AG04450 (cell line): ENCODE data around the gene QRICH1. TPM values are rescaled to one million over a fixed set of nuclear protein-coding genes. Genes with fewer than 3 reads are reported as not detected.

Source experiments
- CTCF ChIA-PET: fragments of 300-600, 350-600 bp; formaldehyde crosslinking; extraction: SDS; loops from one replicate; lab custom pipeline; 2022; ENCODE audit warnings: antibody characterized with exemption, inconsistent platforms; lab: Charles Lee
- POLR2A ChIA-PET: fragments of 350-600 bp; formaldehyde crosslinking; extraction: SDS; loops from one replicate; lab custom pipeline; 2021; ENCODE audit warnings: antibody characterized with exemption, inconsistent platforms; lab: Yijun Ruan, JAX
- DNase-seq: peaks from one replicate; pipeline ENCODE4 v3.0.0-alpha.2; 2011; ENCODE audit warnings: low read depth, low spot score
- H3K27ac ChIP-seq: one replicate; pipeline ENCODE4 v1.5.1; 2012; ENCODE audit warnings: low read depth, low read length, control low read depth
- H3K27me3 ChIP-seq: one replicate; pipeline ENCODE4 v1.6.0; 2012; ENCODE audit warnings: low read length; ENCODE audit not compliant: control insufficient read depth, insufficient read depth
- H3K4me3 ChIP-seq: 2 replicates; pipeline ENCODE4 v1.5.1; 2011; ENCODE audit warnings: mild to moderate bottlenecking, low read depth, low read length, control low read depth
- H3K9me3 ChIP-seq: 2 replicates; pipeline ENCODE4 v1.5.1; 2012; ENCODE audit warnings: low read length; ENCODE audit not compliant: control insufficient read depth, insufficient read depth
- CTCF ChIP-seq: IDR thresholded peaks from 2 replicates; pipeline ENCODE4 v1.5.1; 2011; ENCODE audit warnings: low read depth, low read length, control low read depth, inconsistent platforms
- polyA plus RNA-seq: library from polyadenylated mRNA; depleted of rRNA; stranded (reverse); fragments of >200 nt; gene quantifications from 2 replicates; pipeline ENCODE4 v1.2.3, GENCODE V29; 2011

QRICH1 gene
- polyA plus RNA-seq, 1 experiment = 69.7 TPM

DNA sequence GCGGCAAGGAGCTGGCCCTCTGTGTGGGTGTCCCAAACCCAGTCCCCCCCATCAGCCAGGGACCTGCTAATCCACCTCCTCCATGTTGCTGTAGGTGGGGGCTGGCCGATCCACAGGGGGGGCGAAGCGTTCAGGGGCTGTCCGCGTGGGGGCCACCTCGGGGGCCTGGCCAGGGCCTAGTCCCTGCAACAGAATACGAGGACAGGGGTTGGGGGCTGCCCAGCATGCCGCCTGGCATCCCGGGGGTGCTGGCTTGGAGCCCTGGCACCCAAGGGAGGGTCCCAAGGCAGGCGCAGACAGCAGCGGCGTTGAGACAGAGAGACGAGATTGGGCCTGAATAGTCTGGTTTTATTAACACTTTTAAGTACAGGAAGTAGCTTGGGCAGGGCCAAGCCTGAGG, 14.5 kb upstream of the QRICH1 start:
- Histone ChIP-seq H3K9me3 (peaks cover 6% of the 10 kb centered on the region; the same call in 1 of the 2 replicates), H3K27ac (no peak overlapping the region), H3K27me3 (no peaks in the 10 kb centered on the region), H3K4me3 (no peak overlapping the region)
- CTCF ChIA-PET = no interaction called here
- DNase-seq = no peak
- TF ChIP-seq CTCF = no peak
- POLR2A ChIA-PET = no interaction called here

DNA sequence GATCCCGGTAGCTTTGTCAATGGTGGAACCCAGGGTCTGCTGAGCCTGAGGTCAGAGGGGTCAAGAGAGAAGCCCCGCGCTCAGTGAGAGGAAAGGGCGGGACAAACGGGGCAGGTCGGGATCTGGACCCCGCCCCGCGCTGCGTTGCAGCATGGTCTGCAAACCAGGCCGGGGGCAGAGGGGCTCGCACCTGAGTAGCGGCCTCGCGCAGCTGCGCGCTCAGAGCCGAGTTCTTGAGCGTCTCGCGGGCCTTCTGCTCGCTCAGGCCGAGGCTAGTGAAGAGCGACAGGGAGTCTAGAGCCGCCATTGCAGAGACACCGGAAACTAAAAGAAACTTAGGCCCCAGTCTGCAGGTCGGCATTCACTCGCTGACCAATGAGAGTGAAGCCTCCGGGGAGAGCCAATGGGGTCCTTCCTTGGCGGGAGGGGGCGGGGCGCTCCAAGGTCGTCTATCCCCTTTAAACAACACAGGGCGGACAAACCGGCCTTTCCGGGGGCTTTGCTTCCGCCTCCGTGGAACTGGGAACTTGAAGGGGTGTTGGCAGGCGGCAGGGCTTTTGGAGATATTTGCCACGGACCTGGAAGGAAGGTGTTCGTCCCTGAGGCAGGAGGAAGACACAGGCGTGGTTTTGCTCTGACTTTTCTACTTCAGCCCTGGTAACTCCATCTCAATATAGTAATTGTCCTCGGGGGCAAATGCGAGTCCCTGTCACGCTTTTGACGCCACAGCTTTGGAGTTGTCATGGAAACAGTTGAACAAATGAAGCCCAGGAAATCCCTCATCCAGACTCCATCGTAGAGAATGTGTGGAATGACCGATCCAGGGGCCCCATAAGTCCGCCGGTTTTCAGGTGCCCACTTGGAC, 10.8 kb upstream of the QRICH1 start, which contains the start of gene QARS1:
QARS1 (minus strand) TSS at position 331 of the 865 bp plus-strand sequence; CDS start at position 307, 24 bp downstream.
- Histone ChIP-seq H3K27ac (peak within 1 kb of the TSS; percentile 90), H3K4me3 (peak within 1 kb of the TSS; percentile 87), H3K9me3 (peaks cover 6% of the 10 kb centered on the region; the same call in 1 of the 2 replicates), H3K27me3 (no peaks in the 10 kb centered on the region)
- no peak for TF ChIP-seq CTCF
- ChIA-PET CTCF (interaction anchor here (0.9 to 1.0 kb wide), 2 partner anchors 10 to 11 kb away, joined by 4 read pairs; partner anchors contain the start of gene QRICH1), POLR2A (interaction anchor here (0.5 to 2.9 kb wide), 6 partner anchors 11 to 239 kb away, joined by 4 to 20 read pairs (median 8); partner anchors contain the start of genes IMPDH2, QRICH1 and USP19)
- DNase-seq = peak; percentile 73

GRCh38 chr3:49104052-49104426, 10.2 kb upstream of the QRICH1 start:
- POLR2A ChIA-PET = interaction anchor here (0.5 to 2.9 kb wide), 3 partner anchors 10 to 239 kb away, joined by 7 to 20 read pairs (median 9); partner anchors contain the start of genes IMPDH2 and QRICH1
- H3K27me3 ChIP-seq = no peaks in the 10 kb centered on the region
- H3K4me3 ChIP-seq = peak overlapping the region; percentile 87
- CTCF ChIA-PET = interaction anchor here (0.9 kb wide), 1 partner anchor 10 kb away, joined by 4 read pairs; the partner anchor contains the start of gene QRICH1
- no peak for TF ChIP-seq CTCF
- H3K27ac ChIP-seq = peak overlapping the region; percentile 52
- H3K9me3 ChIP-seq = peaks cover 6% of the 10 kb centered on the region; the same call in 1 of the 2 replicates
- DNase-seq = no peak

DNA sequence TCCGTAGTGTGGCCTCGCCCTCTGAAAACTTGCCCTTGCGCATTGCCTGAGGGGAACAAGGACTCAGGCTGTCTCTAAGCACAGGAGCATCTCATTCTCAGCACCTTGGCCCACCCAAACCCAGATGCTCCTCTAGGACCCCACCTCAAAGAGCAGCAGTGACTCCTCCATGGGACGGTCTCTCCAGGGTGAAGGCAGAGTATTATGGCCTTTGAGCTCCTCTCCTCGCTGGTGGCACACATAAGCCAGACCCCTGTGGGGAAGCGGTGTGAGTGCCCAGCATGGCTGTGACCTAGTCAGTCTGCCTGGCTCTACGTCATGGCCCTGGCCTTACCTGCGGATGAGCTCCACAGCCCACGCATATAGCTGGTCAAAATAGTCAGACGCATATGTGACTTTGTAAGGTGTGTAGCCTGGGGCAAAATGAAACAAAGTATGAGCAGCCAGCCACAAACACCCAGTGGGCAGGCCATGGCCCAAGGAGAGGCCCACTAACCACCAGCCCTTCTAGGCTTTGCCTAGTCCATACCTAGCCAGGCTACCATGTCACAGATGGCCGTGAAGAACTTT, 6.3 kb upstream of the QRICH1 start:
- peaks cover 6% of the 10 kb centered on the region; the same call in 1 of the 2 replicates for H3K9me3 ChIP-seq
- ChIA-PET POLR2A (interaction anchor here (0.6 to 1.8 kb wide), 2 partner anchors 71 kb away, joined by 3 to 4 read pairs; partner anchors contain the start of genes IMPDH2 and KLHDC8B), CTCF (interaction anchor here (0.6 kb wide), 1 partner anchor 71 kb away, joined by 4 read pairs; the partner anchor contains the start of gene KLHDC8B)
- no peak for TF ChIP-seq CTCF
- H3K27me3 ChIP-seq = no peaks in the 10 kb centered on the region
- DNase-seq = no peak
- H3K4me3 ChIP-seq = no peak overlapping the region
- H3K27ac ChIP-seq = no peak overlapping the region
